C1 segment of cervical spinal cord (tissue), 14 donors: Measurements from ENCODE around the gene NME4.
A peak's percentile ranks its signal among the peaks of the same experiment; 100 is the strongest.

Experiments used
- DNase-seq, 14 donors: peaks; one replicate each; lab custom pipeline; 2025; lab: John Stamatoyannopoulos, UW

NME4 gene

DNA sequence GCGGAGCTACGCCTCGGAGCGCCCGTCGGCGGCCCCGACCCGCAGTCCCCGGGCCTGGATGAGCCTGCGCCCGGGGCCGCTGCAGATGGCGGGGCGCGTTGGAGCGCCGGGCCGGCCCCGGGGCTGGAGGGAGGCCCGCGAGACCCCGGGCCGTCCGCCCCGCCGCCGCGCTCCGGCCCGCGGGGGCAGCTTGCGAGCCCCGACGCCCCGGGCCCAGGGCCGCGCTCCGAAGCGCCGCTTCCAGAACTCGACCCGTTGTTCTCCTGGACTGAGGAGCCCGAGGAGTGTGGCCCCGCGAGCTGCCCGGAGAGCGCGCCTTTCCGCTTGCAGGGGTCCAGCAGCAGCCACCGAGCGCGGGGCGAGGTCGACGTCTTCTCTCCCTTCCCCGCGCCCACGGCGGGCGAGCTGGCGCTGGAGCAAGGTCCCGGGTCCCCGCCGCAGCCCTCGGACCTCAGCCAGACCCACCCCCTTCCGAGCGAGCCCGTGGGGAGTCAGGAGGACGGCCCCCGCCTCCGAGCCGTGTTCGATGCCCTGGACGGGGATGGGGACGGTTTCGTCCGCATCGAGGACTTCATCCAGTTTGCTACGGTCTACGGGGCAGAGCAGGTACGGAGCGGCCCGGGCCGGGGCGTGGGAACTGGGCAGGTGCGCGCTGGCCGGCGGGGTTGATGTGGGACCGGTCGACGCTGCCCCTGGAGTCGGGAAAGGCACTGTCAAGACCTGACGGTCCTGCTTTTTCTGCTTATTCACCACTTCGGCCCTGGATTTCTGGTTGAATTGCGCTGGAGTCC lies 29.3 kb downstream of the NME4 start:
- peak in 5 of 14 donors; percentile 13 to 36 (median 31) for DNase-seq

DNA sequence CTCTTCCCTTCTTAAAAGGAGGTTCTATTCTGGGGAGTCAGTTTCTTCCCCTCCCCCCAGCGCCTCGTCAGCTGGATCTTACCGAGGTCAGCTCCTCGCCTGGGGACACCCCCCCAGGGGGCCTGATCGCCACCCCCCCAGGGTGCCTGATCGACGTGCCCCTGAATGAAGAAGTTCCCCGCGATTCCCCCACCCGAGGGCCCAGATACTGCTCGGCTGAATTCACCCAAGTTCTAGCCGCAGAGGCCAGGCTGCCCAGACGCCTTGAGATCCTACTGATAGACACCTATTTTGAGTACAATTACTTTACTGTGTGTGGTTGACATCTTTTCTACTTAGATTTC lies 29.9 kb downstream of the NME4 start:
- peak in 4 of 14 donors; percentile 9 to 32 (median 20) for DNase-seq

DNA sequence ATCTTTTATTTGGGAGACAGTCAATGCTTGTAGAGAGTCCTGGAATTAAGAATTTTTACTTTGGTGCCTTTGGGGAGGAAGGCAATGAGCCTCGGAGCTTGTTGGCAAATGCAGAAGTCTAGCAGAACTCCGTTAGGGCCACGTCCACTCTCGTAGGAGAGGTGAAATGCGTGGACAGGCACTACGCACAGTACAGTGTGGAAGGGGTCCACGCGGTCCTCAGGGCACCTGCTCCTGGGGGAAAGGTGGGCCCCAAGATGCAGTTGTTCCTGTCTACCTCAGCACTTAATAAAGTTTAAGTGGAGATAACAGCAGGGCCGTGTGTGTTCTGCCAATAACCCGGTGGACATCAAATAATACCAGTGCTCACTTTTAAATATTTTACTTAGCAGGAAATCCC lies 30.3 kb downstream of the NME4 start:
- no peak for DNase-seq

DNA sequence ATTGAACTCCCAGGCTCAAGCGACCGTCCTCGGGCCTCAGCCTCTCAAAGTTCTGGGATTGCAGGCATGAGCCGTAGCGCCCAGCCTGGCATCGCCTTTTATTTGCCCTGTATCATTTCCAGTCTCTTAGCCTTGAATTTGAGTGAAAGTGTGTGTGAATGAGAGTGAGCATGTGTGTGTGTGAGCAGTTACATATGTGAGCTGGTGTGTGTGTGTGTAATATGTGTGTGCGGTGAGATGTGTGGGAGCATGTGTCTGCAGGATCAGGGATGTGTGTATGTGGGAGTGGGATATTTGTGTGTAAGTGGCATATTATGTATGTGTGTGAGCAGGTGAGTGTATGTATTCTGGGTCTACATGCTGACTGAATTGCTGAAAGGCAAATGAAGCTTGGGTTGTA lies 33.9 kb downstream of the NME4 start:
- DNase-seq = no peak

DNA sequence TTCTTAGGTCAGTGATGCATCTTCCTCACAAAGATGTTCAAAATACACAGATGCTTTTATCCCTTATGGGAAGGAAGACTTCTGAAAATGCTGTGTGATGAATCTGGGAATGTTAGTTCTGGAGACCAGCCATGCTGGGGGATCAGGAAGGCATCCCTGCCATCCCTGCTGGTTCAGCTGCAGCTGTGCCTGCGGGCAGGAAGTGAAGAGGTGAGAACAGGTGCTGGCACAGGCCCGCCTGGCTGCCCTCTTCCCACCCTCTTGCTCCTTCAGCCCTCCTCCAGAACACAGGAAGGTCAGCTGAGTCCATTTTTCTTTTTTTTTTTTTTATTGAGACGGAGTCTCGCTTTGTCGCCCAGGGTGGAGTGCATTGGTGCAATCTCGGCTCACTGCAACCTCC lies 43.6 kb downstream of the NME4 start:
- DNase-seq = no peak

DNA sequence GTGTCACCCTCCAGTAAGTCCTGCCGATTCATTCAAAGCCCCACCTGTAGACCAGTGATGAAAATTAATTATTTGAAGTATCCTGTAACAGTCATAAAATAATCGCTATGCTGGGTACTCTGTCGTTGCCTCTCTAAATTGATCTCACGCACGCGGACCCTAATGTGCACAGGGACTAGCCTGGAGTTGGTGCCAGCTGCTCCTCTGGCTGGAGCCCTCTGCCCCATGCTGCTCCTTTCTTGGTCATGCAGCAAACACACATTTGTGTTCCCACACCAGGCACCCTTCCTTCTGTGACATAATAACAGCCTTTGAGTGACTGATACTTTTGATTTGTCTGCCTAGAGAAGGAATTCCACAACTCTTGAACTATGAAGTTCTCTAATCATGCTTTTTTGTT lies 44.4 kb downstream of the NME4 start:
- no peak for DNase-seq

DNA sequence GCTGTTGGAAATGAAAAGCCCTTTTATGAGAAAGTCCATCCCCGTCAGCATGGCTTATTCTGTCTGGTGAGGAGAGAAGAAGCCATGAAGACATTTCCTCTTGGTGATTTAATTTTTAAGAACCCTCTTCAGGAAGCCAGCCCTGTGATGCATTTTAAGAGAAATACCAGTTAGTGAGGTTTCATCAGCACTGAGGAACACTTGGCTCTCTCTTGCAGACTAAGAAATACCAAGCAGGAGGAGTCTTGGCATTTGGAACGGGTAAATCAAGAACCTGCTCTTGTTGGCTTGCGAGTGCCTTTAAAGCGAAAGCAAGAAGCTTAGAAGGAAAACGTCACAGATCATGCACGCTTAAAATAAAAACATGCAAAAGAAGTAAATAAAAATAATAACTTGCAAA lies 46.0 kb downstream of the NME4 start:
- no peak for DNase-seq

DNA sequence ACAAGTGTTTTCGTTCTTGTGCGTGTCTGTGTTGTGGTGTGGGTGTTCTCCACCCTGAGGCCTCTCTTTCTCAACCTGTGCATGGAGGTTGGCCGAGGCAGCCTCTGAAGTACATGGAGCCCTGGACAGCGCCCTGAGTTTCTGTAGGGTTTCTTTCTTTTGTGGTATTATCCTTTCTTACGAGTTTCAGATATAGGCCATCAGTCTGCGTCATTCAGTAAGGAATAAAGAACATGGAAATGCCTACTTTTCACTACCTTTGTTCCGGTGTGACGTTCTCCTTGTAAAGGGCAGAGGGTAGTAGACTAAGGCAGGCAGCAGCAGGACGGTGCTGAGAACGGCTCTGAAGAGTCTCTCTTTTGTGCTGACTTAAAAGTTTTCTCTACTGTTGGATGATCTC lies 47.0 kb downstream of the NME4 start:
- no peak for DNase-seq

DNA sequence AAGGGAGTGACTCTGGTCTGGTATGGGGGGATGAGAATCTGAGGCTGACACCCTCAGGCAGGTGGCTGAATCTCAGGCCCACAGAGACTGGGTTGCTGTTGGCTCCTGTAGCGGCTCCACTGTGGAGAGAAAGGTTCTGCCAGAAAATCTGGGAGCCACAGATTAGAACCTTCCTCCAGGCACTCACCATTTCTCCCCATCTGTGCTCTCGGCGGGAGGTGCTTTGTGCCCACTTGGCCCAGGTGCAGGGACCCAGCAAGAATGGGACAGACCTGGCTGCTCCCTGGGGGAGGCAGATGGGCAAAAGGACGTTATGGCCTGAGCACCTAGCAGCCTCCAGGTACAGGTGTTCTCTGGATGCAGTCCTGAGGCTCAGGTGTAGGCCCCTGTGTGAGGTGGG lies 48.6 kb downstream of the NME4 start:
- DNase-seq = peak in 1 of 14 donors; percentile 91
